ENCODE measurements around the gene DHX40.
"Not testable (repeated sequence)": the region's sequence is repeated elsewhere in the genome, so short reads cannot be mapped to it uniquely, and the experiment has no call there.

Gene DHX40

DNA sequence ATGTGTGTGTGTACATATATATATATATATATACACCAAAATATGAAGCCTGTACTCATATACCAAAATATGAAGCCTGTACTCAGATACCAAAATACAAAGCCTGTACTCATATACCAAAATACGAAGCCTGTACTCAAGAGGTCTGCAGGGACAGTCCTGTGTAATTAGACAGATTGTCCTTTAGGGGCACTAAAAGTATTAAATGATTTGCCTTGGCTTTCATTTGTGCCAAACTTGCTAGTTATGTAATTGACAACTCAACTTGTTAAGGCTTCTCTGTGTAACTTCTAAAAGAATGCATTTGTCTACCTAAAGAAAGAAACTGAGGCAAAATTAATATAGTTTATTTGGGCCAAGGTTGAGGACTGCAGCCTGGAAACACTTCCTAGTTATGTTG lies 30.8 kb upstream of the DHX40 start:
- ChIA-PET POLR2A (no interaction called here), CTCF (interaction anchor here (1.4 kb wide), 1 partner anchor 13 kb away, joined by 7 read pairs; no protein-coding TSS in a partner anchor)
- TF ChIP-seq, protein P1, sequence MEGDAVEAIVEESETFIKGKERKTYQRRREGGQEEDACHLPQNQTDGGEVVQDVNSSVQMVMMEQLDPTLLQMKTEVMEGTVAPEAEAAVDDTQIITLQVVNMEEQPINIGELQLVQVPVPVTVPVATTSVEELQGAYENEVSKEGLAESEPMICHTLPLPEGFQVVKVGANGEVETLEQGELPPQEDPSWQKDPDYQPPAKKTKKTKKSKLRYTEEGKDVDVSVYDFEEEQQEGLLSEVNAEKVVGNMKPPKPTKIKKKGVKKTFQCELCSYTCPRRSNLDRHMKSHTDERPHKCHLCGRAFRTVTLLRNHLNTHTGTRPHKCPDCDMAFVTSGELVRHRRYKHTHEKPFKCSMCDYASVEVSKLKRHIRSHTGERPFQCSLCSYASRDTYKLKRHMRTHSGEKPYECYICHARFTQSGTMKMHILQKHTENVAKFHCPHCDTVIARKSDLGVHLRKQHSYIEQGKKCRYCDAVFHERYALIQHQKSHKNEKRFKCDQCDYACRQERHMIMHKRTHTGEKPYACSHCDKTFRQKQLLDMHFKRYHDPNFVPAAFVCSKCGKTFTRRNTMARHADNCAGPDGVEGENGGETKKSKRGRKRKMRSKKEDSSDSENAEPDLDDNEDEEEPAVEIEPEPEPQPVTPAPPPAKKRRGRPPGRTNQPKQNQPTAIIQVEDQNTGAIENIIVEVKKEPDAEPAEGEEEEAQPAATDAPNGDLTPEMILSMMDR (IDR thresholded peaks at IDR 0.05; ENCODE audit: insufficient read depth, low read length, missing control alignments) = no peak
- no peak for DNase-seq (ENCODE audit: low read depth, low spot score)
- no peak overlapping the region for H3K4me3 ChIP-seq (ENCODE audit: low read depth, low read length)

DNA sequence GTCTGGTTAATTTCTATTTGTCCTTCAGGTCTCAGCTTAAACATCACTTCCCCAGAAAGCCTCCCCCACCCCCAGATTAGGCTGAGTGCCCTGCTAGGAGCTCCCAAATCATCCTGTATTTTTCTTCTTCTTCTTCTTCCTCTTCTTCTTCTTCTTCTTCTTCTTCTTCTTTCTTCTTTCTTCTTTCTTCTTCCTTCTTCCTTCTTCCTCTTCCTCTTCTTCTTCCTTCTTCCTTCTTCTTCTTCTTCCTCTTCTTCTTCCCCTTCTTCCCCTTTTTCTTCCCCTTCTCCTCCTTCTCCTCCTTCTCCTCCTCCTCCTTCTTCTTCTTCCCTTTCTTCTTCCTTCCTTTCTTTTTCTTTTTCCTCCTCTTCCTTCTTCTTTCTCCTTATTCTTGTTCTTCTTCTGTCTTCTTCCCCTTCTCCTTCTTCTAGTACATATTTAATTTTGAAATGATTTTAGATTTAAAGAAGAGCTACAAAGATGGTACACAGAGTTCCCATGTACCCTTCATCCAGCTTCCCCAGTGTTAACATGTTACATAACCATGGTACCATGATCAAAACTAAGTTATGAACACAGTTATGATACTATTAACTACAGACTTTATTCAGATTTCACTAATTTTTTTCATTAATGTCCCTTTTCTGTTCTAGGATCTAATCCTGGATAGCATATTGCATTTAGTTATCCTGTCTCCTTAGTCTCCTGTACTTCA lies 27.1 kb upstream of the DHX40 start:
- CTCF ChIA-PET = interaction anchor here (0.8 to 1.2 kb wide), 3 partner anchors 11 to 112 kb away, joined by 3 to 4 read pairs (median 4); no protein-coding TSS in a partner anchor
- TF ChIP-seq, protein P1 (IDR thresholded peaks at IDR 0.05; ENCODE audit: insufficient read depth, low read length, missing control alignments) = no peak
- POLR2A ChIA-PET = no interaction called here
- no peak overlapping the region for H3K4me3 ChIP-seq (ENCODE audit: low read depth, low read length)
- no peak for DNase-seq (ENCODE audit: low read depth, low spot score)

DNA sequence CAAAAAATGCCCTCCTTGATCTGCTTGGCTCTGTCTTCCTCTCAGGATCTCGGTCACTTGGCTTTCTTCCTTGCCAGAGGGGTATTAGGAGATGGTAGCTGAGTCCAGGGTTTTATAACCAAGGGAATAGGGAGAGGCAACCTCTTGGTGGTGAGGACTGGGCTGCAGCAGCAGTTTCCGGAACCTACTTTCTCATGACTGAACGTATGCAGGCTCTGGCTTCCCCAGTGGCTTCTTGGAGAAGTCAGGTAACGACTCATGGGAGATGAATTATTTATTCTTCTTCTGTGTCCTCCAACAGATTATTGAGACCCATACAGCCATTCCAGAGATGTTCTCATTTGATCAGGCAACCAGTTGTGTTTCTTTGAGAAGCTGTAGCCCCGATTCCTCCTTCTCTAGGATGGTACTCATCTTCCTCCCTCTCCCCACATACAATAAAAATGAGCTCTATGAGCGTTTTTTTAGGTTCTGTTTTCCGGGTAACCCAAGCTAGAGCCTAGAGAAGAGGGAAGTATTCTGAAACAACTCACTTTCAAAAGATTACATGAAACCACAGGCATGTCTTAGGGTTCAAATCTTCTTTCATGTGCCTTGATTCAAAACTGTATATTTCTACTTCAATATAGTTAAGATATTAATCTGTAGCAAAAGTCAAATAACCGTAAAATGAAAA lies 22.3 kb upstream of the DHX40 start:
- H3K4me3 ChIP-seq (ENCODE audit: low read depth, low read length) = no peak overlapping the region
- TF ChIP-seq, protein P1 (IDR thresholded peaks at IDR 0.05; ENCODE audit: insufficient read depth, low read length, missing control alignments) = no peak
- ChIA-PET POLR2A (no interaction called here), CTCF (interaction anchor here (0.6 to 1.2 kb wide), 3 partner anchors 17 to 22 kb away, joined by 3 to 5 read pairs (median 3); no protein-coding TSS in a partner anchor)
- no peak for DNase-seq (ENCODE audit: low read depth, low spot score)

DNA sequence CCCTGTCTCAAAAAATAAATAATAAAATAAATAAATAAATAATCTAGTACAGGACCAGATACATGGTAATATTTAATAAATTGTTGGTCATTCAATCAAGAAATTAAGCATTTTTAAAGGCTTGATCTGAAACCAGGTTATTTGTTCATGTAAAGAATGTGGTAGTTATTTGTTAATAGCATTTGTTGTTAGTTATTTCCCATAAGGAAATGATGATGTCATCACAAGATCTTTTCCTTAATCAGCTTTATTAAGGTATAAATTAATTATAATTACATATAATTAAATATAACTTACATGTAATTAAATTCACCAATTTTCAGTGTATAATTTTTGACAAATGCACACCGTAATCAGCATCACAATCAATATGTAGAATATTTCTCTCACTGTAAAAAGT lies 19.5 kb upstream of the DHX40 start:
- DNase-seq (ENCODE audit: low read depth, low spot score) = no peak
- TF ChIP-seq, protein P1 (IDR thresholded peaks at IDR 0.05; ENCODE audit: insufficient read depth, low read length, missing control alignments) = no peak
- CTCF ChIA-PET = interaction anchor here (0.7 to 2.3 kb wide), 4 partner anchors 25 to 235 kb away, joined by 3 to 8 read pairs (median 4); no protein-coding TSS in a partner anchor
- H3K4me3 ChIP-seq (ENCODE audit: low read depth, low read length) = no peak overlapping the region
- POLR2A ChIA-PET = no interaction called here

DNA sequence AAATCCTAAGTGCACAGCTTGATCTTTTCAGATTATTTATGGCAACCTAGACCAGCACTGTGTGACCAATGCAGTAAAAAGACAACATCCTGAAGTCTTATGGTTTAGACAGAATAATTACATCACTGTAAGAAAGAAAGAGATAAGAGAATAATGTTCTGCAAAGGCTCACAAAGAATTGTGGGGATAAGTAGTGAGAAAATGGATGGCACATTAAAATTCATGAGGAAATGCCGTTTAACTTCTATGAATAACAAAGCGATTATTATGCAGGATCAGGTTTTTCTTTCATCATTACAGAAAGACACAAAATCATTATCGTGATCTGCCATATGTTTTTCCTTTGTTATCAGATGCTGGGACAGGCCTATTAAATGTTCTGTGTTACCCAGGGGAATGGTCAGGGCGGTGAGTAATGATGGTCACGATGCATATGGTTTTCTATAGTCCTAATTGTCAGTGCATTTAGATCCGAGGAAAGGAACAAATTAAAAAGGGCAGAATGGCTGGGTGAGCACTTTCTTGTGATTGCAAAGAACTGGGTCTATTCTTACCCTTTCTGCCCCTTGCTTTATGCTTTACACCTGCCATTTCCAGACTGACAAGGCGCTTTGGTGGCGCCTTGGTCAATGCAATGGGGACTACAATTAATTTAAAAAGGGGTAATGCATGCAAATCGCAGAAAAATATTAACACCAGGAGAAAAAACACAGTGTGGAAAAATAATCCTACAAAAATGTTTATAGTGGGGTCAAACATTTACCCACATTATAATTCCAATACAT lies 18.1 kb upstream of the DHX40 start:
- ChIA-PET CTCF (interaction anchor here (1.8 to 2.3 kb wide), 2 partner anchors 105 to 237 kb away, joined by 5 to 8 read pairs; no protein-coding TSS in a partner anchor), POLR2A (no interaction called here)
- no peak overlapping the region for H3K4me3 ChIP-seq (ENCODE audit: low read depth, low read length)
- TF ChIP-seq, protein P1 (IDR thresholded peaks at IDR 0.05; ENCODE audit: insufficient read depth, low read length, missing control alignments) = no peak
- DNase-seq (ENCODE audit: low read depth, low spot score) = no peak

DNA sequence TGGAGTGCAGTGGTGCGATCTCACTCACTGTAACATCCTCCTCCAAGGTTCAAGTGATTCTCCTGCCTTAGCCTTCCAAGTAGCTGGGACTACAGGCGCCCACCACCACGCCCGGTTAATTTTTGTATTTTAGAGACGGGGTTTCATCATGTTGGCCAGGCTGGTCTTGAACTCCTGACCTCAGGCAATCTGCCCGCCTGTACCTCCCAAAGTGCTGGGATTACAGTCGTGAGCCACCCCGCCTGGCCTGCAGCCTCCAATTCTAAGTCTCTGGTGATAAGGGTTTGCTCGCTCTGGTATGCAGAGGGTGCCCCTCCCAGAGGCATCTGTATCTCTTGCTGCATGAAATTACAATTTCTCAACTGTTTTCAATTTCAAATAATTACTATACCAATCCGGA lies 16.4 kb upstream of the DHX40 start:
- DNase-seq (ENCODE audit: low read depth, low spot score); H3K4me3 ChIP-seq (ENCODE audit: low read depth, low read length); POLR2A ChIA-PET: not testable (repeated sequence)
- CTCF ChIA-PET = interaction anchor here (0.8 to 0.9 kb wide), 2 partner anchors 12 to 26 kb away, joined by 3 to 4 read pairs; no protein-coding TSS in a partner anchor
